Measurements from ENCODE around the gene FEM1C. TPM values are rescaled to one million over a fixed set of nuclear protein-coding genes. Genes with fewer than 3 reads are reported as not detected.

The FEM1C gene
- total and polyA plus RNA-seq, 2 experiments from 2014 or later = 4.7 to 21.6 TPM

- no peaks in the 10 kb centered on the region for H3K27me3 ChIP-seq (ENCODE audit: insufficient read depth)
- H3K4me2 ChIP-seq = no peak overlapping the region
- H3K4me3 ChIP-seq = no peak overlapping the region
- DNase-seq (ENCODE audit: low spot score) = no peak
- no peak for TF ChIP-seq ZNF462 (CRISPR knock-in tag; IDR thresholded peaks at IDR 0.05)
- TF ChIP-seq ETS1 (IDR thresholded peaks at IDR 0.05) = no peak
- TF ChIP-seq ZNF114 (CRISPR knock-in tag; IDR thresholded peaks at IDR 0.05) = no peak
- TF ChIP-seq JUNB (IDR thresholded peaks at IDR 0.05; ENCODE audit: unreplicated experiment) = no peak
- no peak for TF ChIP-seq REST (IDR thresholded peaks at IDR 0.05; ENCODE audit: unreplicated experiment)
- no peak for TF ChIP-seq EZH2 (IDR thresholded peaks at IDR 0.05; ENCODE audit: low read depth, unreplicated experiment)
- no peak for TF ChIP-seq ZNF331 (CRISPR knock-in tag; IDR thresholded peaks at IDR 0.05; ENCODE audit: low read depth)
- no peak for TF ChIP-seq NANOG (IDR thresholded peaks at IDR 0.05; ENCODE audit: borderline replicate concordance)
- TF ChIP-seq CREB1 (CRISPR knock-in tag; IDR thresholded peaks at IDR 0.05; ENCODE audit: low read depth) = no peak
- TF ChIP-seq POLR2AphosphoS5 (IDR thresholded peaks at IDR 0.05; ENCODE audit: low read depth) = no peak
- TF ChIP-seq STAT1 (IDR thresholded peaks at IDR 0.05; ENCODE audit: unreplicated experiment) = no peak
- no peak for TF ChIP-seq CTCF (conservative IDR thresholded peaks at IDR 0.05; ENCODE audit: low read depth in 2 of 2)
- TF ChIP-seq EZH2phosphoT487 (IDR thresholded peaks at IDR 0.05; ENCODE audit: unreplicated experiment) = no peak
- Mint-ChIP-seq H3K9me3 (no peaks in the 10 kb centered on the region), H3K27me3 (ENCODE audit: insufficient read depth, low read depth, poor library complexity) (peaks cover 4% of the 10 kb centered on the region), H3K4me1 (peaks cover 17% of the 10 kb centered on the region), H3K36me3 (ENCODE audit: low read depth) (no peaks in the 10 kb centered on the region), H3K27ac (no peak overlapping the region), H3K4me3 (no peak overlapping the region)
- H3K36me3 ChIP-seq (ENCODE audit: insufficient read depth) = no peaks in the 10 kb centered on the region
- H3K9me2 ChIP-seq (ENCODE audit: insufficient read depth) = no peaks in the 10 kb centered on the region
- H3F3A ChIP-seq (replicated peaks; ENCODE audit: low read depth) = no peaks in the 10 kb centered on the region
- no peak for ATAC-seq
- H3K4me1 ChIP-seq (ENCODE audit: insufficient read depth) = peaks cover 8% of the 10 kb centered on the region
- H2AFZ ChIP-seq = no peak overlapping the region
- H3K27ac ChIP-seq (ENCODE audit: low read depth) = no peak overlapping the region
- H3K79me2 ChIP-seq (replicated peaks; ENCODE audit: insufficient read depth) = no peaks in the 10 kb centered on the region
- no peaks in the 10 kb centered on the region for H4K20me1 ChIP-seq (replicated peaks; ENCODE audit: insufficient read depth)
Observed at GRCh38 chr5:115555084-115555633, 10.6 kb upstream of the FEM1C start.

All from GM23338 (cell line).